MCF 10A (cell line): ENCODE measurements around the gene TYMS. TPM values are rescaled to one million over a fixed set of nuclear protein-coding genes. Genes with fewer than 3 reads are reported as not detected.

Source experiments
- BruUV-seq: library from RNA; stranded (reverse); fragments of 400-500 nt; replicated peaks from 2 replicates; lab custom pipeline; 2021; lab: Mats Ljungman, UMichigan
- CTCF ChIA-PET: fragments of 300-600 bp; sonication (Branson Sonifier 250); formaldehyde crosslinking; extraction: SDS; loops from one replicate; lab custom pipeline; 2021; ENCODE audit warnings: antibody characterized with exemption, inconsistent platforms; lab: Yijun Ruan, JAX
- POLR2A ChIA-PET: fragments of 300-600, 350-650 bp; sonication (Branson Sonifier 250); formaldehyde crosslinking; extraction: SDS; loops from one replicate; lab custom pipeline; 2020; ENCODE audit warnings: antibody characterized with exemption, inconsistent platforms; lab: Yijun Ruan, JAX
- DNase-seq: peaks from one replicate; pipeline ENCODE4 v3.0.0-alpha.2; 2018; ENCODE audit not compliant: unreplicated experiment
- H3K27ac Mint-ChIP-seq: one replicate; pipeline ENCODE4 v1.8.0; 2022; ENCODE audit warnings: mild to moderate bottlenecking, low read depth, mixed read lengths; ENCODE audit not compliant: unreplicated experiment
- H3K27me3 Mint-ChIP-seq: one replicate; pipeline ENCODE4 v1.8.0; 2022; ENCODE audit warnings: mixed read lengths; ENCODE audit not compliant: insufficient read depth, unreplicated experiment
- H3K36me3 Mint-ChIP-seq: one replicate; pipeline ENCODE4 v1.8.0; 2022; ENCODE audit warnings: mild to moderate bottlenecking, moderate library complexity, mixed read lengths; ENCODE audit not compliant: insufficient read depth, unreplicated experiment
- H3K4me1 Mint-ChIP-seq: one replicate; pipeline ENCODE4 v1.8.0; 2022; ENCODE audit warnings: mixed read lengths; ENCODE audit not compliant: insufficient read depth, unreplicated experiment
- H3K4me3 Mint-ChIP-seq: one replicate; pipeline ENCODE4 v1.8.0; 2022; ENCODE audit warnings: mild to moderate bottlenecking, moderate library complexity, mixed read lengths; ENCODE audit not compliant: unreplicated experiment
- H3K9me3 Mint-ChIP-seq: one replicate; pipeline ENCODE4 v1.8.0; 2022; ENCODE audit warnings: mixed read lengths; ENCODE audit not compliant: unreplicated experiment
- intact Hi-C: fragments of 100-400 bp; cut with micrococcal nuclease; formaldehyde crosslinking; loops from 2 replicates; pipeline ENCODE4 v1.14.1; 2022
- total RNA-seq: library from RNA; stranded (reverse); gene quantifications from 2 replicates; pipeline ENCODE4 v1.2.3, GENCODE V29; 2022
- TF ChIP-seq, protein P1 (sequence below): fragments of 200-600 bp; IDR thresholded peaks from one replicate; pipeline ENCODE4 v1.8.0; 2022; ENCODE audit warnings: antibody characterized with exemption, mild to moderate bottlenecking; ENCODE audit not compliant: unreplicated experiment

TYMS gene
- total RNA-seq, 1 experiment from 2014 or later, result 57.0 TPM

DNA sequence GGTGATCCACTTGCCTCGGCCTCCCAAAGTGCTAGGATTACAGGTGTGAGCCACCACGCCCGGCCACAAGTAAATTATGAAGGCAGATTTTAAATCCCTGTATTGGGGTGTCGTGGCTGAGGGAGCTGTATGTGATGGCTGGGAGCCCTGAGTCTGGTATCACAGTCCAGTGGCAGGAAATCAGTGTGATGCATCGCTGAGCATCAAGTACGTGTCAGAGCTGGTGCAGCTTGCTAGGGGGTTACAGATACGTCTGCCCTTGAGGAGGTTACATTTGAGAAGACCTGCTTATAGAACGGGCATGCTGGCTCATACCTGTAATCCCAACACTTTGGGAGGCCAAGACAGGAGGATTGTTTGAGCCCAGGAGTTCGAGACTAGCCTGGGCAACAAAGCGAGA is 50.6 kb downstream of the TYMS start:
- Mint-ChIP-seq H3K27me3 (no peaks in the 10 kb centered on the region), H3K27ac (no peak overlapping the region), H3K4me3 (no peak overlapping the region), H3K36me3 (peaks cover 55% of the 10 kb centered on the region), H3K9me3 (no peaks in the 10 kb centered on the region), H3K4me1 (peaks cover 18% of the 10 kb centered on the region)
- BruUV-seq, result no TSS peak
- CTCF ChIA-PET, result interaction anchor here (0.6 to 6.5 kb wide), 5 partner anchors 18 to 1908 kb away, joined by 3 to 31 read pairs (median 3); no protein-coding TSS in a partner anchor
- intact Hi-C loops, result no loop called here
- TF ChIP-seq, protein P1, sequence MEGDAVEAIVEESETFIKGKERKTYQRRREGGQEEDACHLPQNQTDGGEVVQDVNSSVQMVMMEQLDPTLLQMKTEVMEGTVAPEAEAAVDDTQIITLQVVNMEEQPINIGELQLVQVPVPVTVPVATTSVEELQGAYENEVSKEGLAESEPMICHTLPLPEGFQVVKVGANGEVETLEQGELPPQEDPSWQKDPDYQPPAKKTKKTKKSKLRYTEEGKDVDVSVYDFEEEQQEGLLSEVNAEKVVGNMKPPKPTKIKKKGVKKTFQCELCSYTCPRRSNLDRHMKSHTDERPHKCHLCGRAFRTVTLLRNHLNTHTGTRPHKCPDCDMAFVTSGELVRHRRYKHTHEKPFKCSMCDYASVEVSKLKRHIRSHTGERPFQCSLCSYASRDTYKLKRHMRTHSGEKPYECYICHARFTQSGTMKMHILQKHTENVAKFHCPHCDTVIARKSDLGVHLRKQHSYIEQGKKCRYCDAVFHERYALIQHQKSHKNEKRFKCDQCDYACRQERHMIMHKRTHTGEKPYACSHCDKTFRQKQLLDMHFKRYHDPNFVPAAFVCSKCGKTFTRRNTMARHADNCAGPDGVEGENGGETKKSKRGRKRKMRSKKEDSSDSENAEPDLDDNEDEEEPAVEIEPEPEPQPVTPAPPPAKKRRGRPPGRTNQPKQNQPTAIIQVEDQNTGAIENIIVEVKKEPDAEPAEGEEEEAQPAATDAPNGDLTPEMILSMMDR, result no peak
- DNase-seq, result no peak
- POLR2A ChIA-PET, result interaction anchor here (0.5 kb wide), 1 partner anchor 1866 kb away, joined by 7 read pairs; no protein-coding TSS in a partner anchor

GRCh38 chr18:709771-710170 is 52.3 kb downstream of the TYMS start:
- peaks cover 43% of the 10 kb centered on the region for H3K36me3 Mint-ChIP-seq
- H3K27me3 Mint-ChIP-seq, result no peaks in the 10 kb centered on the region
- DNase-seq, result no peak
- H3K4me3 Mint-ChIP-seq, result peak overlapping the region; percentile 16
- no TSS peak for BruUV-seq
- CTCF ChIA-PET, result interaction anchor here (0.5 to 6.5 kb wide), 7 partner anchors 23 to 954 kb away, joined by 3 to 31 read pairs (median 5); no protein-coding TSS in a partner anchor
- no peak overlapping the region for H3K27ac Mint-ChIP-seq
- intact Hi-C loops, result loop anchor here (5.0 kb wide), 1 partner anchor 52 kb away; the partner anchor contains the start of gene TYMS
- POLR2A ChIA-PET, result interaction anchor here (1.9 kb wide), 1 partner anchor 52 kb away, joined by 5 read pairs; the partner anchor contains the start of gene TYMS
- no peaks in the 10 kb centered on the region for H3K9me3 Mint-ChIP-seq
- peaks cover 11% of the 10 kb centered on the region for H3K4me1 Mint-ChIP-seq
- TF ChIP-seq, protein P1, result no peak

GRCh38 chr18:710418-711300 is 53.2 kb downstream of the TYMS start:
- Mint-ChIP-seq H3K27me3 (no peaks in the 10 kb centered on the region), H3K4me1 (peaks cover 11% of the 10 kb centered on the region), H3K36me3 (peaks cover 34% of the 10 kb centered on the region), H3K27ac (peak overlapping the region; percentile 96), H3K4me3 (peak overlapping the region; percentile 88), H3K9me3 (no peaks in the 10 kb centered on the region)
- BruUV-seq, result no TSS peak
- CTCF ChIA-PET, result interaction anchor here (0.5 to 6.5 kb wide), 10 partner anchors 9 to 953 kb away, joined by 3 to 31 read pairs (median 4); no protein-coding TSS in a partner anchor
- no peak for DNase-seq
- POLR2A ChIA-PET, result interaction anchor here (0.7 to 1.9 kb wide), 4 partner anchors 7 to 102 kb away, joined by 3 to 8 read pairs (median 4); partner anchors contain the start of genes TYMS and YES1
- intact Hi-C loops, result loop anchor here (5.0 kb wide), 1 partner anchor 53 kb away; the partner anchor contains the start of gene TYMS
- TF ChIP-seq, protein P1, result no peak

GRCh38 chr18:711310-711656 is 53.8 kb downstream of the TYMS start:
- ChIA-PET CTCF (interaction anchor here (0.6 to 6.5 kb wide), 5 partner anchors 9 to 120 kb away, joined by 3 to 31 read pairs (median 4); no protein-coding TSS in a partner anchor), POLR2A (interaction anchor here (0.7 to 1.9 kb wide), 4 partner anchors 8 to 101 kb away, joined by 3 to 8 read pairs (median 4); partner anchors contain the start of genes TYMS and YES1)
- intact Hi-C loops, result loop anchor here (5.0 kb wide), 1 partner anchor 54 kb away; the partner anchor contains the start of gene TYMS
- peaks cover 28% of the 10 kb centered on the region for H3K36me3 Mint-ChIP-seq
- H3K27me3 Mint-ChIP-seq, result no peaks in the 10 kb centered on the region
- no TSS peak for BruUV-seq
- H3K9me3 Mint-ChIP-seq, result no peaks in the 10 kb centered on the region
- DNase-seq, result no peak
- H3K4me3 Mint-ChIP-seq, result peak overlapping the region; percentile 88
- H3K4me1 Mint-ChIP-seq, result peaks cover 11% of the 10 kb centered on the region
- TF ChIP-seq, protein P1, result no peak
- H3K27ac Mint-ChIP-seq, result peak overlapping the region; percentile 96
